OCI-LY1 (cell line): ENCODE results near the gene DND1.

ENCODE experiments used
- EZH2 ChIP-seq: fragments of 200-600 bp; sonication (generic), shearing (Covaris generic); IDR thresholded peaks from 2 replicates; pipeline ENCODE4 v1.8.0; 2017; ENCODE audit warnings: borderline replicate concordance, mixed run types, mild to moderate bottlenecking, antibody characterized with exemption, low read length, moderate library complexity, mixed read lengths
- TF ChIP-seq, protein P1 (sequence below): fragments of 200-600 bp; sonication (generic), shearing (Covaris generic); IDR thresholded peaks from 2 replicates; pipeline ENCODE4 v1.5.1; 2017; ENCODE audit warnings: mild to moderate bottlenecking, antibody characterized with exemption, low read length, moderate library complexity, mixed read lengths

DNA sequence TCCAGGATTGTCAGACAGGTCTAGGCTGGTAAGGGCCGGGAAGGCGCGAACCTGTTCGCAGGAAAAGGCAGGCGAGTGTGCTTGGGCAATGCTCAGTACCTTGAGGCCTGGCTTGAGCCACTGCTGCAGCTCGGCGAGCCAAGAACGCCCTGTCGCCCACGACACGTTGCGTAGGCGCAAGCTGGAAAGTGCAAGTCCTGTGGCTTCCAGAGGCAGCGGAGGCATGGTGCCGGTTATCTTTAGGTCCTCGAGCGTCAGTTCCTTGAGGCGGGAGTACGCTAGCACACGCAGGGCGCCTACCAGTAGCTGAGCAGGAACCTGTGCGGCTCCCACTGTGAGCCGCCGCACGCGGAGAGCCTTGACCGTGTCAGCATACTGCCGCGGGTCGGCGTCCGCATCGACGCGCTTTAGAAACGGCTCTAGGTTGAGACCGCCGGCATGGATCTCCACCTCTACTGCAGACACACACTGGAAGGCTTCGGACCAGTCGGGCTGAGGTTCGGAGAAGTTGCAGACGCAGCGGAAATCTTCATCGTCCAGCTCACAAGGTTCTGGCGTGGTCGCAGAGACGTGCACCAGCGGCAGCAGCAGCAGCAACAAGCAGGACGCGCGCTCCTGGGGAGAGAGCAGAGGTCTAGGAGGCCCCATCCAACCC lies 40.9 kb downstream of the DND1 start:
- TF ChIP-seq, protein P1, sequence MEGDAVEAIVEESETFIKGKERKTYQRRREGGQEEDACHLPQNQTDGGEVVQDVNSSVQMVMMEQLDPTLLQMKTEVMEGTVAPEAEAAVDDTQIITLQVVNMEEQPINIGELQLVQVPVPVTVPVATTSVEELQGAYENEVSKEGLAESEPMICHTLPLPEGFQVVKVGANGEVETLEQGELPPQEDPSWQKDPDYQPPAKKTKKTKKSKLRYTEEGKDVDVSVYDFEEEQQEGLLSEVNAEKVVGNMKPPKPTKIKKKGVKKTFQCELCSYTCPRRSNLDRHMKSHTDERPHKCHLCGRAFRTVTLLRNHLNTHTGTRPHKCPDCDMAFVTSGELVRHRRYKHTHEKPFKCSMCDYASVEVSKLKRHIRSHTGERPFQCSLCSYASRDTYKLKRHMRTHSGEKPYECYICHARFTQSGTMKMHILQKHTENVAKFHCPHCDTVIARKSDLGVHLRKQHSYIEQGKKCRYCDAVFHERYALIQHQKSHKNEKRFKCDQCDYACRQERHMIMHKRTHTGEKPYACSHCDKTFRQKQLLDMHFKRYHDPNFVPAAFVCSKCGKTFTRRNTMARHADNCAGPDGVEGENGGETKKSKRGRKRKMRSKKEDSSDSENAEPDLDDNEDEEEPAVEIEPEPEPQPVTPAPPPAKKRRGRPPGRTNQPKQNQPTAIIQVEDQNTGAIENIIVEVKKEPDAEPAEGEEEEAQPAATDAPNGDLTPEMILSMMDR, result no peak
- no peak for TF ChIP-seq EZH2
